Neuronal stem cell (in vitro differentiated cells): ENCODE data around the gene RNASE7.

Source experiments
- DNase-seq: peaks from one replicate; pipeline ENCODE4 v3.0.0-alpha.2; 2013; ENCODE audit warnings: low spot score
- H2AFZ ChIP-seq: one replicate; pipeline ENCODE4 v1.6.1; 2013; ENCODE audit warnings: mild to moderate bottlenecking, low read length, inconsistent platforms
- H2AK5ac ChIP-seq: 2 replicates; pipeline ENCODE4 v1.6.1; 2013; ENCODE audit warnings: low read depth, mild to moderate bottlenecking, inconsistent platforms, low read length, moderate library complexity, mixed read lengths
- H2BK120ac ChIP-seq: 2 replicates; pipeline ENCODE4 v1.6.1; 2013; ENCODE audit warnings: low read depth, mild to moderate bottlenecking, inconsistent platforms, low read length, moderate library complexity, mixed read lengths
- H2BK12ac ChIP-seq: one replicate; pipeline ENCODE4 v1.6.1; 2013; ENCODE audit warnings: low read length, inconsistent platforms
- H2BK15ac ChIP-seq: 2 replicates; pipeline ENCODE4 v1.6.1; 2013; ENCODE audit warnings: mild to moderate bottlenecking, low read length, inconsistent platforms, mixed read lengths
- H2BK5ac ChIP-seq: one replicate; pipeline ENCODE4 v1.6.1; 2013; ENCODE audit warnings: inconsistent platforms, mild to moderate bottlenecking, low read length, moderate library complexity
- H3K14ac ChIP-seq: one replicate; pipeline ENCODE4 v1.6.1; 2013; ENCODE audit warnings: low read length, inconsistent platforms
- H3K18ac ChIP-seq: 2 replicates; pipeline ENCODE4 v1.6.1; 2013; ENCODE audit warnings: low read length, inconsistent platforms
- H3K23ac ChIP-seq: 2 replicates; pipeline ENCODE4 v1.6.1; 2013; ENCODE audit warnings: low read depth, mild to moderate bottlenecking, mixed read lengths, low read length, inconsistent platforms; ENCODE audit not compliant: poor library complexity
- H3K27ac ChIP-seq: replicated peaks from 3 replicates; pipeline ENCODE4 v1.5.1; 2013; ENCODE audit warnings: low read length, inconsistent platforms
- H3K27me3 ChIP-seq, 3 experiments: 2 replicates each; pipeline ENCODE4 v1.6.1; 2013; ENCODE audit warnings: low read length in 3 of 3, mild to moderate bottlenecking in 2 of 3, inconsistent platforms in 1 of 3, low read depth in 1 of 3, mixed read lengths in 1 of 3, moderate library complexity in 1 of 3; ENCODE audit not compliant: control insufficient read depth in 3 of 3, insufficient read depth in 3 of 3
- H3K36me3 ChIP-seq, 2 donors: replicated peaks in 1 of 2; 2 replicates each; pipeline ENCODE4 v1.6.1; 2013; ENCODE audit warnings: low read length in 2 of 2; ENCODE audit not compliant: control insufficient read depth in 2 of 2, insufficient read depth in 2 of 2
- H3K4ac ChIP-seq: 2 replicates; pipeline ENCODE4 v1.6.1; 2013; ENCODE audit warnings: inconsistent platforms, mild to moderate bottlenecking, low read length, moderate library complexity
- H3K4me1 ChIP-seq, 2 donors: 1 replicate in 1 of 2; 2 replicates in 1 of 2; pipeline ENCODE4 v1.6.1; 2013; ENCODE audit warnings: low read length in 2 of 2, low read depth in 1 of 2; ENCODE audit not compliant: control insufficient read depth in 2 of 2, insufficient read depth in 1 of 2
- H3K4me2 ChIP-seq: one replicate; pipeline ENCODE4 v1.6.1; 2013; ENCODE audit warnings: mild to moderate bottlenecking, low read length, inconsistent platforms; ENCODE audit not compliant: insufficient read depth, poor library complexity, severe bottlenecking
- H3K4me3 ChIP-seq, 2 donors: 2 replicates each; pipeline ENCODE4 v1.5.1; 2013; ENCODE audit warnings: low read length in 2 of 2, mild to moderate bottlenecking in 2 of 2, inconsistent platforms in 1 of 2, moderate library complexity in 1 of 2
- H3K79me1 ChIP-seq: one replicate; pipeline ENCODE4 v1.6.1; 2013; ENCODE audit warnings: low read depth, mild to moderate bottlenecking, inconsistent platforms, low read length, moderate library complexity
- H3K9ac ChIP-seq: one replicate; pipeline ENCODE4 v1.6.1; 2013; ENCODE audit warnings: mild to moderate bottlenecking, low read depth, low read length, inconsistent platforms; ENCODE audit not compliant: poor library complexity
- H3K9me3 ChIP-seq, 2 donors: replicated peaks in 1 of 2; 2 replicates each; pipeline versions ENCODE3 to v1.6.1; 2013; ENCODE audit warnings: low read length in 2 of 2, mild to moderate bottlenecking in 2 of 2, inconsistent platforms in 1 of 2, low read depth in 1 of 2, mixed read lengths in 1 of 2, moderate library complexity in 1 of 2; ENCODE audit not compliant: control insufficient read depth in 2 of 2, insufficient read depth in 1 of 2
- H4K8ac ChIP-seq: one replicate; pipeline ENCODE4 v1.6.1; 2013; ENCODE audit warnings: low read depth, mild to moderate bottlenecking, inconsistent platforms, low read length, moderate library complexity
- H4K91ac ChIP-seq: one replicate; pipeline ENCODE4 v1.6.1; 2013; ENCODE audit warnings: low read length, low read depth, mild to moderate bottlenecking, inconsistent platforms; ENCODE audit not compliant: poor library complexity
- WGBS, 2 donors: extraction: QIAGEN DNeasy Blood & Tissue Kit; methylation state at CpG; one replicate each; pipeline ENCODE4 v1.1.7; 2013; ENCODE audit warnings: missing lambda C conversion rate in 2 of 2, mixed read lengths in 1 of 2; ENCODE audit not compliant: insufficient read length in 2 of 2, insufficient replicate concordance in 1 of 2; ENCODE audit errors: extremely low coverage in 2 of 2; 5-methylcytosine and 5-hydroxymethylcytosine counted together

Gene RNASE7

DNA sequence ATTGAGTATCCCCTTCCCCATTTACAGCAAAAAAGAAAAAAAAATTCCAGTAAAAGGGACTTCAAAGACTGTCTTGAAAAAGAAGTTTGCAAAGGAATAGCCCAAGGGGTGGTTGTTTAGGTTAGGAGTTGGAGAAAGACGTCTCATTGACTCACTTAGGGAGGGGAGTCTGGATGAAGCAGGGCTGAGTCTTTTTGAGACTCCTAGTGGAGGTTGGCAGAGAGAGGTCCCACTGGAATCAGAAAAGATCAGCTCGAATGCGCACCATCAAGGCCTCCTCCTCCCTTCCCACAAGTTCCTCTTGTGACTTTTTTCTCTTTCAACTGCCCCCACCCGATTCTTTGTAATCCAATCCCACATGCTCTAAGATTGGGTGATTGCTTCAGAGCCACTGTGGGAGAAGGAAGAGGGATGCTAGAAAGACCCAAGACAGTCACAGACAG, 29.9 kb downstream of the RNASE7 start:
- no peak for DNase-seq
- H3K4me1 ChIP-seq: peaks cover 9 to 14% of the 10 kb centered on the region in 2 donors
- peak overlapping the region; percentile 84 for H3K4me2 ChIP-seq
- no peak overlapping the region for H2BK120ac ChIP-seq
- H2BK12ac ChIP-seq: no peak overlapping the region
- H3K79me1 ChIP-seq: peaks cover 7% of the 10 kb centered on the region
- no peaks in the 10 kb centered on the region for H3K27me3 ChIP-seq
- no peak overlapping the region for H3K9ac ChIP-seq
- H2AK5ac ChIP-seq: no peak overlapping the region
- H3K23ac ChIP-seq: no peak overlapping the region
- peak overlapping the region; percentile 72 for H2AFZ ChIP-seq
- H3K9me3 ChIP-seq: no peaks in the 10 kb centered on the region
- no peak overlapping the region for H3K18ac ChIP-seq
- H3K14ac ChIP-seq: no peak overlapping the region
- no CpG with 5 or more reads among the region's 4 CpGs for WGBS, 2 donors
- H3K36me3 ChIP-seq: peaks cover 35 to 49% of the 10 kb centered on the region in 2 donors
- H3K4me3 ChIP-seq: peak overlapping the region in 1 of 2 donors; percentile 59
- no peak overlapping the region for H2BK15ac ChIP-seq
- no peak overlapping the region for H4K8ac ChIP-seq
- no peak overlapping the region for H4K91ac ChIP-seq
- no peak overlapping the region for H2BK5ac ChIP-seq
- no peak overlapping the region for H3K4ac ChIP-seq
- peak overlapping the region; percentile 94 for H3K27ac ChIP-seq

DNA sequence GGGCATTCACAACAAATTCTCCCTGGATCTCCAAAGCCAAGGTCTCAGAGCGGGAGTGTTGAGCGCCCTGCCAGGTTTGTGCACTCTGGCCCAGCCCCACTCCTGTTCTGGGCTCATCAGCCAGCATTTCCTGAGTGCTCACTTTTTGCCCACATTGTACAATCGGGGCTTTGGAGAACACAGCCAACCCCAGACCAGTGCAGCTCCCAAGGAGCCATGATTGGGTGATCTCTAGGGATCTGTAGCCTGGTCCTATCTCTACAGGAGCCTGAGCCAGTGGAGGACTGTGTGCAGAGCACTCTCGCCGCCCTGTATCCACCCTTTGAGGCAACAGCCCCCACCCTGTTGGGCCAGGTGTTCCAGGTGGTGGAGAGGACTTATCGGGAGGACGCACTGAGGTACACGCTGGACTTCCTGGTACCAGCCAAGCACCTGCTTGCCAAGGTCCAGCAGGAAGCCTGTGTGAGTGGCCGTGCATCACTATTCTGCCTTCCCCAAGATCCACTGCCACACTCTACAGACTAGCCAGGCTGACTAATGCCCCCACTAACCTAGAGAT, 30.7 kb downstream of the RNASE7 start:
- H2BK120ac ChIP-seq: no peak overlapping the region
- no peak overlapping the region for H3K4ac ChIP-seq
- no CpG with 5 or more reads among the region's 9 CpGs for WGBS, 2 donors
- no peak overlapping the region for H2BK12ac ChIP-seq
- no peak for DNase-seq
- H3K4me1 ChIP-seq: peaks cover 9 to 14% of the 10 kb centered on the region in 2 donors
- H3K36me3 ChIP-seq: peaks cover 40 to 57% of the 10 kb centered on the region in 2 donors
- no peak overlapping the region for H3K23ac ChIP-seq
- no peak overlapping the region for H2BK5ac ChIP-seq
- H2AFZ ChIP-seq: no peak overlapping the region
- no peak overlapping the region for H3K27ac ChIP-seq
- H2AK5ac ChIP-seq: no peak overlapping the region
- H3K27me3 ChIP-seq: no peaks in the 10 kb centered on the region
- H3K18ac ChIP-seq: peak overlapping the region; percentile 11
- H3K79me1 ChIP-seq: peaks cover 7% of the 10 kb centered on the region
- no peak overlapping the region for H4K91ac ChIP-seq
- H3K14ac ChIP-seq: no peak overlapping the region
- no peak overlapping the region for H3K4me2 ChIP-seq
- H3K4me3 ChIP-seq: no peak overlapping the region
- H4K8ac ChIP-seq: no peak overlapping the region
- peak overlapping the region; percentile 13 for H2BK15ac ChIP-seq
- no peak overlapping the region for H3K9ac ChIP-seq
- H3K9me3 ChIP-seq: no peaks in the 10 kb centered on the region

DNA sequence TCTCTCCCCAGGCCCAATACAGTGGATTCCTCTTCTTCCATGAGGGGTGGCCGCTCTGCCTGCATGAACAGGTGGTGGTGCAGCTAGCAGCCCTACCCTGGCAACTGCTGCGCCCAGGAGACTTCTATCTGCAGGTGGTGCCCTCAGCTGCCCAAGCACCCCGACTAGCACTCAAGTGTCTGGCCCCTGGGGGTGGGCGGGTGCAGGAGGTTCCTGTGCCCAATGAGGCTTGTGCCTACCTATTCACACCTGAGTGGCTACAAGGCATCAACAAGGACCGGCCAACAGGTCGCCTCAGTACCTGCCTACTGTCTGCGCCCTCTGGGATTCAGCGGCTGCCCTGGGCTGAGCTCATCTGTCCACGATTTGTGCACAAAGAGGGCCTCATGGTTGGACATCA, 31.8 kb downstream of the RNASE7 start:
- H3K9ac ChIP-seq: peak overlapping the region; percentile 6
- no peak overlapping the region for H4K91ac ChIP-seq

DNA sequence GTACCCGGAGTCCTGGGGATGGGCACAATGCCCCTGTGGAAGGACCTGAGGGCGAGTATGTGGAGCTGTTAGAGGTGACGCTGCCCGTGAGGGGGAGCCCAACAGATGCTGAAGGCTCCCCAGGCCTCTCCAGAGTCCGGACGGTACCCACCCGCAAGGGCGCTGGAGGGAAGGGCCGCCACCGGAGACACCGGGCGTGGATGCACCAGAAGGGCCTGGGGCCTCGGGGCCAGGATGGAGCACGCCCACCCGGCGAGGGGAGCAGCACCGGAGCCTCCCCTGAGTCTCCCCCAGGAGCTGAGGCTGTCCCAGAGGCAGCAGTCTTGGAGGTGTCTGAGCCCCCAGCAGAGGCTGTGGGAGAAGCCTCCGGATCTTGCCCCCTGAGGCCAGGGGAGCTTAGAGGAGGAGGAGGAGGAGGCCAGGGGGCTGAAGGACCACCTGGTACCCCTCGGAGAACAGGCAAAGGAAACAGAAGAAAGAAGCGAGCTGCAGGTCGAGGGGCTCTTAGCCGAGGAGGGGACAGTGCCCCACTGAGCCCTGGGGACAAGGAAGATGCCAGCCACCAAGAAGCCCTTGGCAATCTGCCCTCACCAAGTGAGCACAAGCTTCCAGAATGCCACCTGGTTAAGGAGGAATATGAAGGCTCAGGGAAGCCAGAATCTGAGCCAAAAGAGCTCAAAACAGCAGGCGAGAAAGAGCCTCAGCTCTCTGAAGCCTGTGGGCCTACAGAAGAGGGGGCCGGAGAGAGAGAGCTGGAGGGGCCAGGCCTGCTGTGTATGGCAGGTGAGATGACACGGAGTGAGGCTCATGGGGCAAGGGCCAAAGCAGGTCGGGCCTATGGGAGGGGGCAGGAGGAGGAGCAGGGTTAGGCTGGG, 32.5 kb downstream of the RNASE7 start:
- Histone ChIP-seq H2AK5ac (no peak overlapping the region), H3K4me3 (no peak overlapping the region), H3K9me3 (no peaks in the 10 kb centered on the region), H3K23ac (no peak overlapping the region), H4K91ac (no peak overlapping the region), H3K18ac (peak overlapping the region; percentile 4), H3K27me3 (no peaks in the 10 kb centered on the region), H2BK120ac (no peak overlapping the region), H2AFZ (no peak overlapping the region), H3K36me3 (peaks cover 58 to 75% of the 10 kb centered on the region in 2 donors), H3K9ac (peak overlapping the region; percentile 21), H2BK15ac (no peak overlapping the region), H3K4me1 (peaks cover 8% of the 10 kb centered on the region in 2 donors), H3K4ac (no peak overlapping the region), H4K8ac (no peak overlapping the region), H3K14ac (no peak overlapping the region), H2BK12ac (no peak overlapping the region), H3K27ac (no peak overlapping the region), H2BK5ac (no peak overlapping the region), H3K4me2 (no peak overlapping the region), H3K79me1 (peaks cover 7% of the 10 kb centered on the region)
- no CpG with 5 or more reads among the region's 26 CpGs for WGBS, 2 donors
- DNase-seq: no peak

More for the DNA sequence above, 31.8 kb downstream of the RNASE7 start:
- no peak overlapping the region for H2BK5ac ChIP-seq
- H4K8ac ChIP-seq: no peak overlapping the region
- peaks cover 51 to 68% of the 10 kb centered on the region in 2 donors for H3K36me3 ChIP-seq
- H3K27me3 ChIP-seq: no peaks in the 10 kb centered on the region
- no peak overlapping the region for H2AK5ac ChIP-seq
- no peak overlapping the region for H3K4me3 ChIP-seq
- H3K4me1 ChIP-seq: peaks cover 8% of the 10 kb centered on the region in 2 donors
- no peak overlapping the region for H3K14ac ChIP-seq
- H3K18ac ChIP-seq: no peak overlapping the region
- no peak overlapping the region for H3K4ac ChIP-seq
- H3K23ac ChIP-seq: no peak overlapping the region
- H2BK15ac ChIP-seq: no peak overlapping the region
- DNase-seq: no peak
- WGBS, 2 donors: no CpG with 5 or more reads among the region's 9 CpGs
- no peak overlapping the region for H2AFZ ChIP-seq
- H3K79me1 ChIP-seq: peaks cover 7% of the 10 kb centered on the region
- H3K27ac ChIP-seq: no peak overlapping the region
- no peak overlapping the region for H2BK12ac ChIP-seq
- no peak overlapping the region for H2BK120ac ChIP-seq
- H3K4me2 ChIP-seq: no peak overlapping the region
- H3K9me3 ChIP-seq: no peaks in the 10 kb centered on the region
